Stimulated activated CD8-positive, alpha-beta memory T cell treated with anti-CD3 and anti-CD28 coated beads, Interleukin-7, amount 100 ng/mL, for 1 hour (primary cell): ENCODE results near the gene PKD2.

ENCODE experiments used
- DNase-seq, 2 donors: peaks; one replicate each; pipeline ENCODE4 v3.0.0-alpha.2; 2020; ENCODE audit warnings: low read depth in 2 of 2

Gene PKD2

GRCh38 chr4:88027611-88028608 lies 20.5 kb downstream of the PKD2 start:
- no peak for DNase-seq

- no peak for DNase-seq
Observed at GRCh38 chr4:88028946-88029345, 21.5 kb downstream of the PKD2 start.

GRCh38 chr4:88029556-88029955 lies 22.1 kb downstream of the PKD2 start:
- DNase-seq: no peak

- DNase-seq: no peak
Observed at GRCh38 chr4:88030565-88031310, 23.3 kb downstream of the PKD2 start.

- DNase-seq: no peak
Observed at GRCh38 chr4:88033309-88033708, 25.9 kb downstream of the PKD2 start.

GRCh38 chr4:88035292-88035691 lies 27.9 kb downstream of the PKD2 start:
- DNase-seq: no peak

- DNase-seq: no peak
Observed at GRCh38 chr4:88037447-88037846, 30.0 kb downstream of the PKD2 start.

GRCh38 chr4:88037936-88038335 lies 30.5 kb downstream of the PKD2 start:
- no peak for DNase-seq

- no peak for DNase-seq
Observed at GRCh38 chr4:88040707-88041106, 33.3 kb downstream of the PKD2 start.

GRCh38 chr4:88041626-88042025 lies 34.2 kb downstream of the PKD2 start:
- no peak for DNase-seq

GRCh38 chr4:88043001-88043400 lies 35.6 kb downstream of the PKD2 start:
- no peak for DNase-seq

- DNase-seq: no peak
Observed at GRCh38 chr4:88043586-88044340, 36.3 kb downstream of the PKD2 start.

GRCh38 chr4:88045021-88045420 lies 37.6 kb downstream of the PKD2 start:
- DNase-seq: no peak

GRCh38 chr4:88054229-88054628 lies 46.8 kb downstream of the PKD2 start:
- no peak for DNase-seq

- DNase-seq: no peak
Observed at GRCh38 chr4:88054901-88055300, 47.5 kb downstream of the PKD2 start.

GRCh38 chr4:88058295-88058694 lies 50.9 kb downstream of the PKD2 start:
- DNase-seq: no peak

GRCh38 chr4:88059766-88060165 lies 52.3 kb downstream of the PKD2 start:
- DNase-seq: no peak

GRCh38 chr4:88060431-88060830 lies 53.0 kb downstream of the PKD2 start:
- DNase-seq: no peak

GRCh38 chr4:88062311-88062710 lies 54.9 kb downstream of the PKD2 start:
- no peak for DNase-seq

- no peak for DNase-seq
Observed at GRCh38 chr4:88062843-88063242, 55.4 kb downstream of the PKD2 start.

- no peak for DNase-seq
Observed at GRCh38 chr4:88063634-88064296, 56.3 kb downstream of the PKD2 start.

GRCh38 chr4:88064410-88064809 lies 57.0 kb downstream of the PKD2 start:
- no peak for DNase-seq
